A673 (cell line): ENCODE data around the gene CRADD. TPM values are rescaled to one million over a fixed set of nuclear protein-coding genes. Genes with fewer than 3 reads are reported as not detected.
A peak's percentile ranks its signal among the peaks of the same experiment; 100 is the strongest.

ENCODE experiments used
- BruUV-seq: library from RNA; stranded (reverse); fragments of 400-500 nt; replicated peaks from 2 replicates; lab custom pipeline; 2021; lab: Mats Ljungman, UMichigan
- CTCF ChIA-PET: fragments of 300-600 bp; sonication (Branson Sonifier 250); formaldehyde crosslinking; loops from one replicate; lab custom pipeline; 2022; ENCODE audit warnings: antibody characterized with exemption; lab: Charles Lee
- POLR2A ChIA-PET: fragments of 300-600 bp; sonication (Branson Sonifier 250); formaldehyde crosslinking; loops from one replicate; lab custom pipeline; 2022; ENCODE audit warnings: antibody characterized with exemption; ENCODE audit not compliant: low non-redundant PET; lab: Charles Lee
- DNase-seq: peaks from one replicate; pipeline ENCODE4 v3.0.0-alpha.2; 2015; ENCODE audit warnings: low spot score
- H3K27ac ChIP-seq: fragments of 200-600 bp; sonication (generic); 2 replicates; pipeline ENCODE4 v1.5.1; 2016; ENCODE audit warnings: mixed run types, low read depth, mild to moderate bottlenecking, mixed read lengths, antibody characterized with exemption, low read length; ENCODE audit not compliant: poor library complexity, severe bottlenecking
- H3K27me3 ChIP-seq: fragments of 200-600 bp; sonication (generic); replicated peaks from 2 replicates; pipeline ENCODE4 v1.6.1; 2017; ENCODE audit warnings: mixed run types, low read depth, mild to moderate bottlenecking, mixed read lengths, antibody characterized with exemption, low read length; ENCODE audit not compliant: insufficient read depth, poor library complexity
- H3K36me3 ChIP-seq: fragments of 200-600 bp; sonication (generic); 2 replicates; pipeline ENCODE4 v1.6.1; 2016; ENCODE audit warnings: mixed run types, mild to moderate bottlenecking, mixed read lengths, antibody characterized with exemption, low read length; ENCODE audit not compliant: insufficient read depth, poor library complexity, severe bottlenecking
- H3K4me1 ChIP-seq: fragments of 200-600 bp; sonication (generic); 2 replicates; pipeline ENCODE4 v1.6.1; 2017; ENCODE audit warnings: mixed run types, mild to moderate bottlenecking, mixed read lengths, antibody characterized with exemption, low read length; ENCODE audit not compliant: insufficient read depth, poor library complexity, severe bottlenecking
- H3K4me3 ChIP-seq: fragments of 200-600 bp; sonication (generic); 2 replicates; pipeline ENCODE4 v1.5.1; 2016; ENCODE audit warnings: low read depth, mixed run types, mild to moderate bottlenecking, mixed read lengths, low read length; ENCODE audit not compliant: poor library complexity, severe bottlenecking
- H3K9me3 ChIP-seq: fragments of 200-600 bp; sonication (generic); 2 replicates; pipeline ENCODE4 v1.6.1; 2016; ENCODE audit warnings: mixed run types, low read depth, mild to moderate bottlenecking, mixed read lengths, antibody characterized with exemption, low read length; ENCODE audit not compliant: poor library complexity, severe bottlenecking
- EZH2 ChIP-seq: fragments of 200-600 bp; sonication (generic); IDR thresholded peaks from 2 replicates; pipeline ENCODE4 v1.6.1; 2017; ENCODE audit warnings: borderline replicate concordance, low read depth, mild to moderate bottlenecking, mixed read lengths, antibody characterized with exemption, low read length; ENCODE audit not compliant: poor library complexity, severe bottlenecking
- intact Hi-C: fragments of 100-400 bp; cut with micrococcal nuclease; formaldehyde crosslinking; loops from one replicate; pipeline ENCODE4 v1.10.0; 2022; ENCODE audit not compliant: unreplicated experiment
- total RNA-seq: library from RNA; stranded (reverse); gene quantifications from 2 replicates; pipeline ENCODE4 v1.2.3, GENCODE V29; 2021
- TF ChIP-seq, protein P1 (sequence below): fragments of 300-800, 200-600 bp; sonication (generic); conservative IDR thresholded peaks from 2 replicates; pipeline ENCODE4 v1.5.1; 2017; ENCODE audit warnings: low read depth, mild to moderate bottlenecking, antibody characterized with exemption, low read length, moderate library complexity, mixed read lengths

Gene CRADD
- total RNA-seq, 1 experiment from 2014 or later = 9.1 TPM

DNA sequence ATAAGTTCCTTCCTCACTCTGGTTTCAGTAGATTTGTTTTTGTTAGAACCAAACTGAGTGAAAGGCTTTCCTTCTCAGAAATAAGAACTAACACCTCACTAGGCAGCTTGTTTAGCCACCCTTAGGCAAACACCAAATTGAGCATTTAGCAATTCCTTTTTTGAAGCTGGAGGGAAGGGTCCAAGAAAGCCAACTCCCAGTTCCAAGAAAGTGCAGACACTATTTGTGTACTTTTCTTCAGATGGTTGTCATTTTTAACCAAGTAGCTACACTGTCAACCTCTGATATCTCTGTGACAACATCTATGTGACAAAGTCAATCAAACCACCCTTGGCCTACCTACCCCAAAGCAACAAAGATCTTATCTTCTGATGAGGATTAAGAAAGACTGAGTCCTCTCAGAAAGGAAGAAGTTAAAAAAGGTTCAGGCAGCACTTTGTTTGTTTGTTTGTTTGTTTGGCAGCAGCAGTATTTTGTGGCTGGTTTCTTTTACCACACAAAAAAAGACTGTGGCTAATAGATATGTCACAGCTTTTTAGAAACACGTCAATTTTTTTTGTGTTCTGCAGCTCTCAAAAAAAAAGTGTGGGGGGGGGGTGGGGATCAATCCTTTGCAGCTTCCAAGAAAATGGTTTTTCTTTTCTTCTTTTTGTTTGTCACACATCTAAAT, 203.8 kb downstream of the CRADD start:
- no peaks in the 10 kb centered on the region for H3K4me1 ChIP-seq
- BruUV-seq = no TSS peak
- no peak overlapping the region for H3K4me3 ChIP-seq
- ChIA-PET CTCF (no interaction called here), POLR2A (no interaction called here)
- intact Hi-C loops = no loop called here
- no peaks in the 10 kb centered on the region for H3K36me3 ChIP-seq
- H3K27ac ChIP-seq = no peak overlapping the region
- H3K27me3 ChIP-seq = no peaks in the 10 kb centered on the region
- H3K9me3 ChIP-seq = no peaks in the 10 kb centered on the region
- DNase-seq = no peak
- TF ChIP-seq, protein P1, sequence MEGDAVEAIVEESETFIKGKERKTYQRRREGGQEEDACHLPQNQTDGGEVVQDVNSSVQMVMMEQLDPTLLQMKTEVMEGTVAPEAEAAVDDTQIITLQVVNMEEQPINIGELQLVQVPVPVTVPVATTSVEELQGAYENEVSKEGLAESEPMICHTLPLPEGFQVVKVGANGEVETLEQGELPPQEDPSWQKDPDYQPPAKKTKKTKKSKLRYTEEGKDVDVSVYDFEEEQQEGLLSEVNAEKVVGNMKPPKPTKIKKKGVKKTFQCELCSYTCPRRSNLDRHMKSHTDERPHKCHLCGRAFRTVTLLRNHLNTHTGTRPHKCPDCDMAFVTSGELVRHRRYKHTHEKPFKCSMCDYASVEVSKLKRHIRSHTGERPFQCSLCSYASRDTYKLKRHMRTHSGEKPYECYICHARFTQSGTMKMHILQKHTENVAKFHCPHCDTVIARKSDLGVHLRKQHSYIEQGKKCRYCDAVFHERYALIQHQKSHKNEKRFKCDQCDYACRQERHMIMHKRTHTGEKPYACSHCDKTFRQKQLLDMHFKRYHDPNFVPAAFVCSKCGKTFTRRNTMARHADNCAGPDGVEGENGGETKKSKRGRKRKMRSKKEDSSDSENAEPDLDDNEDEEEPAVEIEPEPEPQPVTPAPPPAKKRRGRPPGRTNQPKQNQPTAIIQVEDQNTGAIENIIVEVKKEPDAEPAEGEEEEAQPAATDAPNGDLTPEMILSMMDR = no peak
- no peak for TF ChIP-seq EZH2

DNA sequence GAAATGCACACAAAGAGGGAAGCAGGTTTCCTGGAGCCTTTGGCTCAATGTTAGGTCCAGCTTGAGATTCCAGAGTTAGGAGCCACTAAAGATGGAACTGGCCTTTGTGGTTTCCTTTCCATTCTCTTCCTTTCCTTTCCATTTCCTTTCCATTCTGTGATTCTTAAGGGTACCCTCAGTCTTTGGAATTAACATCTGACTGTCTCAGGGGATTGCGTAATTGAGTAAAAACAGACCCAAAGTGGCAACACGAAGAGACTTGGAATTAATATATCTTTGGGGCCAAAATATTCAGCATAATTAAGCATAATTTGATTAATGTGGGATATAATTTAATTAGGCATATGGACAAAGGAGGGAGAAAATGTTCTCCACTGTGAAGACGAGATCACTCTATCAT, 205.6 kb downstream of the CRADD start:
- Histone ChIP-seq H3K27ac (no peak overlapping the region), H3K4me1 (no peaks in the 10 kb centered on the region), H3K9me3 (no peaks in the 10 kb centered on the region), H3K4me3 (no peak overlapping the region), H3K27me3 (no peaks in the 10 kb centered on the region), H3K36me3 (no peaks in the 10 kb centered on the region)
- peak; percentile 52 for DNase-seq
- TF ChIP-seq EZH2 = no peak
- TF ChIP-seq, protein P1 = no peak
- BruUV-seq = no TSS peak
- ChIA-PET POLR2A (no interaction called here), CTCF (no interaction called here)
- intact Hi-C loops = no loop called here

DNA sequence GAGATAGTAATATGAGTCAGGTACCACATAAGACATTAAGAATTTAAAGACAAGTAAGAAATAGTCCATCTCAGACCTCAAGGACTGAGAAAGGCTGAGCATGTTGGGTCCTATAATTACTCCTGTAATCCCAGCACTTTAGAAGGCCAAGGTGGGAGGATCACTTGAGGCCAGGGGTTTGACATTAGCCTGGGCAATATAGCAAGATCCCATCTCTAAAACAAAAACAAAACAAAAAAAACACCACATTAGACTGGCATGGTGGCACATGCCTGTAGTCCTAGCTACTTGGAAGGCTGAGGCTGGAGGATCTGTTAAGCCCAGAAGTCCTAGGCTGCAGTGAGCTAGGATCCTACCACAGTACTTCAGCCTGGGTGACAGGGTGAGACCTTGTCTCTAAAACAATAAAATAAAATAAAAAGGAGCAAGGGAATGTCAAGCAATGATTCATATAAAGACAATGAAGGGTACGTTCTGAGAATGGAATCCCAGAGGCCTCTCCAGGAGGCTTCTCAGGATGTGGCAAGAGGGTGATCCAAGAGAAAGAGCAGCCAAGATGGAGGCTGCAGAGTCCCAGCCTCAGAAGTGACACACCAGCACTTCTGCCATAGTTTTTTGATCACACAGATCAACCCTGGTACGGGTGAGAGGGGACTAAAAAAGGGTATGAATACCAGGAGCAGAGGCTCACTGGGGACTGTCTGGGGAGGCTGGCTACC, 206.4 kb downstream of the CRADD start:
- TF ChIP-seq, protein P1 = no peak
- no peak for TF ChIP-seq EZH2
- intact Hi-C loops = no loop called here
- DNase-seq = no peak
- Histone ChIP-seq H3K9me3 (no peaks in the 10 kb centered on the region), H3K4me1 (no peaks in the 10 kb centered on the region), H3K36me3 (no peaks in the 10 kb centered on the region), H3K4me3 (no peak overlapping the region), H3K27ac (no peak overlapping the region), H3K27me3 (no peaks in the 10 kb centered on the region)
- ChIA-PET CTCF (no interaction called here), POLR2A (no interaction called here)
- no TSS peak for BruUV-seq
